Measurements from ENCODE around the gene TC2N. TPM values are rescaled to one million over a fixed set of nuclear protein-coding genes. Genes with fewer than 3 reads are reported as not detected.

TC2N gene
- total RNA-seq, 1 experiment from 2014 or later, result 30.6 TPM

GRCh38 chr14:91904483-91904882 lies 37.1 kb upstream of the TC2N start:
- Histone ChIP-seq H3K36me3 (ENCODE audit: control insufficient read depth, insufficient read depth, low read length) (no peaks in the 10 kb centered on the region), H3K4me1 (no peaks in the 10 kb centered on the region), H3K4me3 (ENCODE audit: low read depth, low read length) (no peak overlapping the region), H3K9me3 (no peaks in the 10 kb centered on the region), H3K27me3 (replicated peaks; ENCODE audit: control insufficient read depth, insufficient read depth, low read length) (no peaks in the 10 kb centered on the region)
- H3K27me3 Mint-ChIP-seq (ENCODE audit: insufficient read depth, unreplicated experiment), result no peaks in the 10 kb centered on the region
- no peaks in the 10 kb centered on the region for H3K9me3 Mint-ChIP-seq (ENCODE audit: unreplicated experiment)
- intact Hi-C loops (cut with micrococcal nuclease; ENCODE audit: unreplicated experiment), result no loop called here
- H3K4me1 Mint-ChIP-seq (ENCODE audit: low read depth, unreplicated experiment), result no peaks in the 10 kb centered on the region
- TF ChIP-seq CTCF (IDR thresholded peaks at IDR 0.05; ENCODE audit: insufficient read depth in 1 of 2, low read depth in 1 of 2, low read length in 1 of 2, severe bottlenecking in 1 of 2, unreplicated experiment in 1 of 2), result no peak
- no peak for DNase-seq
- BruUV-seq (replicated peaks), result no TSS peak
- no peaks in the 10 kb centered on the region for H3K36me3 Mint-ChIP-seq (ENCODE audit: insufficient read depth, unreplicated experiment)
- H3K27ac Mint-ChIP-seq (ENCODE audit: unreplicated experiment), result no peak overlapping the region
- ChIA-PET CTCF (interaction anchor here (0.6 kb wide), 1 partner anchor 33 kb away, joined by 4 read pairs; no protein-coding TSS in a partner anchor), POLR2A (no interaction called here)
- H3K4me3 Mint-ChIP-seq (ENCODE audit: unreplicated experiment), result no peak overlapping the region

GRCh38 chr14:91903070-91903469 lies 35.7 kb upstream of the TC2N start:
- DNase-seq, result no peak
- H3K36me3 ChIP-seq (ENCODE audit: control insufficient read depth, insufficient read depth, low read length), result no peaks in the 10 kb centered on the region
- no peaks in the 10 kb centered on the region for H3K4me1 ChIP-seq
- POLR2A ChIA-PET, result no interaction called here
- Mint-ChIP-seq H3K4me1 (ENCODE audit: low read depth, unreplicated experiment) (no peaks in the 10 kb centered on the region), H3K36me3 (ENCODE audit: insufficient read depth, unreplicated experiment) (no peaks in the 10 kb centered on the region), H3K27ac (ENCODE audit: unreplicated experiment) (no peak overlapping the region), H3K4me3 (ENCODE audit: unreplicated experiment) (no peak overlapping the region), H3K27me3 (ENCODE audit: insufficient read depth, unreplicated experiment) (no peaks in the 10 kb centered on the region), H3K9me3 (ENCODE audit: unreplicated experiment) (no peaks in the 10 kb centered on the region)
- no peak for TF ChIP-seq CTCF (IDR thresholded peaks at IDR 0.05; ENCODE audit: insufficient read depth in 1 of 2, low read depth in 1 of 2, low read length in 1 of 2, severe bottlenecking in 1 of 2, unreplicated experiment in 1 of 2)
- CTCF ChIA-PET, result no interaction called here
- H3K27me3 ChIP-seq (replicated peaks; ENCODE audit: control insufficient read depth, insufficient read depth, low read length), result no peaks in the 10 kb centered on the region
- intact Hi-C loops (cut with micrococcal nuclease; ENCODE audit: unreplicated experiment), result no loop called here
- no peaks in the 10 kb centered on the region for H3K9me3 ChIP-seq
- no TSS peak for BruUV-seq (replicated peaks)
- no peak overlapping the region for H3K4me3 ChIP-seq (ENCODE audit: low read depth, low read length)

GRCh38 chr14:91902336-91902735 lies 35.0 kb upstream of the TC2N start:
- ChIA-PET CTCF (interaction anchor here (1.0 kb wide), 1 partner anchor 9 kb away, joined by 5 read pairs; no protein-coding TSS in a partner anchor), POLR2A (no interaction called here)
- no peaks in the 10 kb centered on the region for H3K9me3 Mint-ChIP-seq (ENCODE audit: unreplicated experiment)
- Histone ChIP-seq H3K9me3 (no peaks in the 10 kb centered on the region), H3K27me3 (replicated peaks; ENCODE audit: control insufficient read depth, insufficient read depth, low read length) (no peaks in the 10 kb centered on the region), H3K36me3 (ENCODE audit: control insufficient read depth, insufficient read depth, low read length) (no peaks in the 10 kb centered on the region), H3K4me1 (no peaks in the 10 kb centered on the region), H3K4me3 (ENCODE audit: low read depth, low read length) (no peak overlapping the region)
- no peaks in the 10 kb centered on the region for H3K36me3 Mint-ChIP-seq (ENCODE audit: insufficient read depth, unreplicated experiment)
- no peak for TF ChIP-seq CTCF (IDR thresholded peaks at IDR 0.05; ENCODE audit: insufficient read depth in 1 of 2, low read depth in 1 of 2, low read length in 1 of 2, severe bottlenecking in 1 of 2, unreplicated experiment in 1 of 2)
- intact Hi-C loops (cut with micrococcal nuclease; ENCODE audit: unreplicated experiment), result no loop called here
- no peaks in the 10 kb centered on the region for H3K27me3 Mint-ChIP-seq (ENCODE audit: insufficient read depth, unreplicated experiment)
- no TSS peak for BruUV-seq (replicated peaks)
- H3K4me3 Mint-ChIP-seq (ENCODE audit: unreplicated experiment), result no peak overlapping the region
- no peak for DNase-seq
- no peak overlapping the region for H3K27ac Mint-ChIP-seq (ENCODE audit: unreplicated experiment)
- no peaks in the 10 kb centered on the region for H3K4me1 Mint-ChIP-seq (ENCODE audit: low read depth, unreplicated experiment)

All from Caco-2 (cell line).